ENCODE results near the gene BCR. TPM values are rescaled to one million over a fixed set of nuclear protein-coding genes. Genes with fewer than 3 reads are reported as not detected.

BCR gene
- total RNA-seq, 1 experiment from 2014 or later: 28.1 TPM

DNA sequence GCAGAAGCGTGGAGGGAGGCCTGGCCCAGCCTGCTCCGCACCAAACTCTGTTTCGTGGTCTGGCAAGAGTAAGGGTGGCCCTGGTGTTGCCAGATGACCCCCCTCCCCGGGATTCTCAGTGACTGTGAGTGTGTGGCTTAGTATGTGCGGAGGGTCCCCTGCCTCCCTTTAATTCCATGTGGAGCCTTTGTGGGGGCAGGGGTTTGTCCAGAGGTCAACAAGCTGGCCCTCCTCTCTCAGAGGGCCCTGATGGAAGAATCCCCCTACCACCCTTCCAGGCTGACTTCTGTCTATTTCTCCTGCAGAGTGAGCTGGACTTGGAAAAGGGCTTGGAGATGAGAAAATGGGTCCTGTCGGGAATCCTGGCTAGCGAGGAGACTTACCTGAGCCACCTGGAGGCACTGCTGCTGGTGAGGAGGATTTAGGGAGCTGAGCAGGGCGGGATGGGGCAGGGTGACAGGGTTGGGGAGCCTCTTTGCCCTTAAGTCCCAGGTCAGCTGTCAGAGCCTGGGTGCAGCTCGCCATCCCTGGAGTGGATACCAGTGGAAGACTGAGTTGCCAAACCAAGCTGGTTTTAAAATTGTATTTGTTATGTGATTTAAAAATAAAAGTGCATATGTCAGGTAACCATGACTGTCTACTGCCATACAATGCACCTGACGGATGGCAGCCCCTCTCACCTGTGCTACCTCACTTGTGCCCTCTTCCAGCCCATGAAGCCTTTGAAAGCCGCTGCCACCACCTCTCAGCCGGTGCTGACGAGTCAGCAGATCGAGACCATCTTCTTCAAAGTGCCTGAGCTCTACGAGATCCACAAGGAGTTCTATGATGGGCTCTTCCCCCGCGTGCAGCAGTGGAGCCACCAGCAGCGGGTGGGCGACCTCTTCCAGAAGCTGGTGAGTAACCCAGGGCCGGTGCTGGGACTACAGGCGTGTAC, 80.6 kb downstream of the BCR start:
- DNase-seq (ENCODE audit: low spot score): no peak

- DNase-seq (ENCODE audit: low spot score): no peak
Measured at GRCh38 chr22:23261900-23262450, 81.7 kb downstream of the BCR start.

- DNase-seq (ENCODE audit: low spot score): no peak
Measured at GRCh38 chr22:23262518-23263332, 82.4 kb downstream of the BCR start.

GRCh38 chr22:23263651-23264555, 83.6 kb downstream of the BCR start:
- no peak for DNase-seq (ENCODE audit: low spot score)

GRCh38 chr22:23264610-23265367, 84.5 kb downstream of the BCR start:
- DNase-seq (ENCODE audit: low spot score): no peak

DNA sequence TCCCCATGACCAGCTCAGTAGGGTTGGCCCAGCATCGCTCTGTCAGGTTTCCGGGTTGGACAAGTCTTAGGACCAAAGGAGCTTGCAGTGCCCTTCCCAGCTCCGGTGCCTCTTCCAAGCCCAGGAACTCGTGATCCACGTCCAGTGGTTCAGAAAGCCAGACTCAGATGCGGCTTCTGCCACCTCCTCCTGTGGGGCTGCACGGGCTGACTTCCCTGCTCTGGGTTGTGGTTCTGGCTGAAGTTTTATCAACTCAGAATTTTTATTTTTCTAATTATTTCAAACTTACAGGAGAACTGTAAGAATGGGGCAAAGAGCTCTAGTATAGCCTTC, 85.0 kb downstream of the BCR start:
- no peak for DNase-seq (ENCODE audit: low spot score)

DNA sequence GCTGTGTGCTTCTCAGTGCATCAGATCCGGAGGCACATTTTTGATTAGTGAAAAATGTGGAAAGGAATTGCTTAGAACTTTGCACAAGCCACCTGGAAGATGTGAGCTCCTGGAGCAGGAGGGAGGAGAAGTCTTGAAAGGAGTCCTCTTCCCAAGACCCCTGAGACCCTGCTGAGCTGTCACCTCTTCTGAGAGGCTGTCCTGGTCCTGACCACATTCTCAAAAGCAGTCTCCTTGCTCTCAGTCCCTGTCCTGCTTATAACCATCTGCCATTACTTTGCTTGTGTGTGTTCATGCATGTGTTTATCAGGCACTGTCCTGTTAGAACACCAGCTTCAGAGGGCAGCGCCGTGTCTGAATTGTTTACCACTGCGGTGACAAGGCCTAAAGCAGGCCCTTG, 86.5 kb downstream of the BCR start:
- DNase-seq (ENCODE audit: low spot score): no peak

GRCh38 chr22:23267226-23268043, 87.1 kb downstream of the BCR start:
- DNase-seq (ENCODE audit: low spot score): no peak

DNA sequence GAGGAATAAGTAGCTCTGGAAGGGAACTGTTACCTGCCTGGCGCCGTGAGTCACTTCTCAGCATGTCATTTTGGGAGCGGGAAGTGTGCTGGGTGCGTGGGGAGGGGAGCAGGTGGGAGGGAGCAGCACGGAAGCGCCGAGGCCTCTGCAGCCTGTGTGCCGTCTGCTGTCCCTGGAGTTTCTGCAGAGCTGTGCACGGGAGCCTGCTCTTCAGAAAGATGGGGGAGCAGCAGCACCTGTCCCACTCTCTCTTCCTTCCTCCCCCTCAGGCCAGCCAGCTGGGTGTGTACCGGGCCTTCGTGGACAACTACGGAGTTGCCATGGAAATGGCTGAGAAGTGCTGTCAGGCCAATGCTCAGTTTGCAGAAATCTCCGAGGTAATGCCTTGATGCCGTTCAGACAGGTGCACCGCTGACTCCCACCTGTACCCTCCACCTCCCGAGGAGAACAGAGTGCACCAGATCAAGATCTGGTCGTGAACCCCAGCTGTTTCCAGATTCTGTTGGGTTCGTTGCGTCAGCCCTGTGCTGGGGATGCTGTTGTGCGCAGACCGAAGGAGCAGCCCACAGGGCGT, 87.9 kb downstream of the BCR start:
- DNase-seq (ENCODE audit: low spot score): no peak

- DNase-seq (ENCODE audit: low spot score): no peak
Measured at GRCh38 chr22:23268877-23269276, 88.6 kb downstream of the BCR start.

DNA sequence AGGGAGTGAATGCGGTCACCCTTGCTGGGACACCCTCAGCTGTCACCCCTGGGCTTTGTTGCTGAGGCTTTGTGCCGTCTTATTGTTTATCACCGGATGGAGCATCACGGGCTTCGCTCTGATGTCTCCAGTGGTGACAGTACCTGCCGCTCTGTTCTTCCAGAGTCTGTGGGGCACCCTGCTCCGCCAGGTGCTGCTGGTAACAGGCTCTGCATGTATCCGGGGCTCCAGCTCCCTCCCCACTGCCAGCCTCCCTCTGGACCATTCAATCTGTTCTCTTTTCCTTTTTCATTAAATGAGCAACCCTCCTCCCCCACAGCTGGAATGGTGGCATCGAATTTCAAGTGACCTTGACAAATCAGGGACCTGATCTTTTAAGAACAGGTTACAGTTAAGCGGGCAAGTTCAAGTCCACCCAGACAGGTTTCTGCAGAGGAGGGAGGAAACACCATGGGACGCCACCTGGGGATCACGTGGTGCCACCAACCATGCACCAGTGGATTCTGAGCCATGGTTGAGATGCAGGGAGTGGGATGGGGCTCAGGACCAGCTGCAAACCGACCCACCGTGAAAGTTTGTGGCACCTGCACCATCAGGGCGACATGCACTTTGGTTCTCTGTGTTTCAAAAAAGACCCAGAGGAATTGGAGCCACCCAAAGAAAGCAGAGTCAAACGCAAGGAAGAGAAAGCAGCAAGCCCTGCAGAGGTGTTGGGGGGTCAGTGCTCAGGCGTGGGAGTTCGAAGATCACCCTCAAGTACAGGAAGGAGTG, 89.3 kb downstream of the BCR start:
- DNase-seq (ENCODE audit: low spot score): no peak

- DNase-seq (ENCODE audit: low spot score): no peak
Measured at GRCh38 chr22:23270212-23270733, 90.0 kb downstream of the BCR start.

- no peak for DNase-seq (ENCODE audit: low spot score)
Measured at GRCh38 chr22:23270798-23271596, 90.7 kb downstream of the BCR start.

DNA sequence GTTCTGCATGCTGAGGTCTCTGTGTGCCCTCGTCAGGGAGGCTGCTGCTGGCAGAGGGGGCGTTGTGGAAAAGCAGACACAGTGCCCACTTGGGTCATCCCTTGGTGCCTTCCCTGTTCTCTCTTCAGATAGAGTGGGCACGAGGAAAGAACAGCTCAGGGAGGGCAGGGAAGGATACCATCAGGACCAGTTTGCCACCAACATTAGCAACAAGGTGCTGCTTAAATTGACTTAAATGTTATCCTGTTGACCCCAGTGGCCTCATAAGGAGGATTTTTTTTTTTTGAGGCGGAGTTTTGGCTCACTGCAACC, 91.2 kb downstream of the BCR start:
- DNase-seq (ENCODE audit: low spot score): no peak

DNA sequence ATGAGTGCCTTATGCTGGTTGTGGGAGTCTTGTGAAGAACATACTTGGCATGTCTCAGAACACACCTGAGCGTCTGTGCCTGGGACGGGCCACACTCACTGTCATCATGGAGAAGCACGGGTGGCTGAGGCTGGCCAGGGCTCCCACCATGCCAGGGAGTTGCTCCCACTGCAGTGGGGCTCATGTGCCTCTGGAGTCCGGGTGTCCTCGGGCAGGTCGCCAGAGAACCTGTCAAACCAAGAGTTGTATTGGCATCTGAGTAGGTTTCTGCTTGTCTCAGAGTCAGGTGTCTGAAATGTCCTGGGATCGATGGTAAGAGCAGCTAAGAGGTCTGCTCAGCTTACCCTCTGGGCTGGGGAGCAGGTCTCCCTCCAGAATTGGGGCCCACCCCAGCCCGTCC, 92.1 kb downstream of the BCR start:
- DNase-seq (ENCODE audit: low spot score): no peak

DNA sequence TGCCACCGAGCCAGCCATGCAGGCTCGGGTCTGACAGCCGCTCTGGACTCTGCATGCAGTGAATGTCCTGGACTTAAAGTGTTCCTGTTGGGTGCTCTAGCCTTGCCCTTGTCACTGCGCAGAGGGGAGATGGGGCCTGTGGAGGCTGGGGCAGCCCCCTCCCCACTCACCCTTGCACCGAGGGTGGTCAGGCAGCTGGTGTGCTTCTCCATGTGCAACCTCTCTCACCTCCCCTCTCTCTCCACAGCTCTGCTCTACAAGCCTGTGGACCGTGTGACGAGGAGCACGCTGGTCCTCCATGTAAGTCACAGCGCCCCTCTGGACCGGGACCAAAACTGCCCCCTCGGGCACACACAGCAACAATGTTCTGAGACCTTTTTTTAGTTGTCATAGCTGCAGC, 92.5 kb downstream of the BCR start:
- DNase-seq (ENCODE audit: low spot score): no peak

GRCh38 chr22:23273445-23274145, 93.3 kb downstream of the BCR start:
- no peak for DNase-seq (ENCODE audit: low spot score)
